B cell (primary cell): ENCODE data around the gene CD68. TPM values are rescaled to one million over a fixed set of nuclear protein-coding genes. Genes with fewer than 3 reads are reported as not detected.

Source experiments
- ATAC-seq: fragments of 200-7000 bp; cut with Tn5 transposase; one replicate; pipeline ENCODE4 v1.10.0; 2021; ENCODE audit warnings: low read depth, mild to moderate bottlenecking, moderate number of reproducible peaks, moderate library complexity
- CTCF ChIA-PET: fragments of 350-600 bp; sonication (Branson Sonifier 250); formaldehyde crosslinking; loops from one replicate; lab custom pipeline; 2021; ENCODE audit warnings: antibody characterized with exemption, inconsistent platforms; lab: Charles Lee
- POLR2A ChIA-PET: fragments of 350-600 bp; sonication (Branson Sonifier 250); formaldehyde crosslinking; loops from one replicate; lab custom pipeline; 2021; ENCODE audit warnings: antibody characterized with exemption; lab: Charles Lee
- DNase-seq: peaks from one replicate; pipeline ENCODE4 v3.0.0; 2013
- H2AFZ ChIP-seq: 2 replicates; pipeline ENCODE4 v1.6.1; 2012; ENCODE audit warnings: mild to moderate bottlenecking, low read depth, low read length; ENCODE audit not compliant: insufficient read depth, poor library complexity, severe bottlenecking
- H3K27ac ChIP-seq, 2 donors: 1 replicate in 1 of 2; 2 replicates in 1 of 2; pipeline ENCODE4 v1.5.1; 2012 to 2013; ENCODE audit warnings: low read length in 2 of 2, mild to moderate bottlenecking in 2 of 2, moderate library complexity in 1 of 2
- H3K27me3 ChIP-seq, 4 experiments: fragments of 200-600 bp in 1 of 4; sonication (generic) in 1 of 4; replicated peaks in 1 of 4; 1 replicate in 2 of 4; 2 replicates in 2 of 4; pipeline versions ENCODE4 v1.6.1 to v1.7.0; 2013 to 2016; ENCODE audit warnings: low read length in 3 of 4, mild to moderate bottlenecking in 2 of 4, mixed read lengths in 1 of 4, moderate library complexity in 1 of 4; ENCODE audit not compliant: insufficient read depth in 4 of 4, control insufficient read depth in 3 of 4; ENCODE audit errors: control extremely low read depth in 1 of 4
- H3K36me3 ChIP-seq, 2 experiments: replicated peaks in 1 of 2; 1 replicate in 1 of 2; 2 replicates in 1 of 2; pipeline versions ENCODE4 v1.6.1 to v1.7.1; 2013; ENCODE audit warnings: low read length in 1 of 2; ENCODE audit not compliant: insufficient read depth in 2 of 2, control insufficient read depth in 1 of 2; ENCODE audit errors: control extremely low read depth in 1 of 2, extremely low read depth in 1 of 2
- H3K4me1 ChIP-seq, 2 donors: fragments of 200-600 bp in 1 of 2; sonication (generic) in 1 of 2; 1 replicate in 1 of 2; 2 replicates in 1 of 2; pipeline versions ENCODE4 v1.5.1 to v1.6.1; 2013 to 2017; ENCODE audit warnings: low read length in 2 of 2; ENCODE audit not compliant: control insufficient read depth in 2 of 2, insufficient read depth in 2 of 2
- H3K4me2 ChIP-seq: replicated peaks from 2 replicates; pipeline ENCODE3; 2012; ENCODE audit warnings: mild to moderate bottlenecking, low read depth, low read length; ENCODE audit not compliant: poor library complexity, severe bottlenecking
- H3K4me3 ChIP-seq, 5 experiments: fragments of 200-600 bp in 1 of 5; sonication (generic) in 1 of 5; 1 replicate in 3 of 5; 2 replicates in 2 of 5; pipeline versions ENCODE4 v1.5.1 to v1.7.0; 2011 to 2016; ENCODE audit warnings: low read length in 4 of 5, mild to moderate bottlenecking in 4 of 5, low read depth in 2 of 5, control low read depth in 1 of 5, moderate library complexity in 1 of 5; ENCODE audit not compliant: insufficient read depth in 1 of 5; ENCODE audit errors: control extremely low read depth in 1 of 5, extremely low read depth in 1 of 5
- H3K79me2 ChIP-seq: fragments of 200-600 bp; sonication (generic); one replicate; pipeline ENCODE4 v1.6.0; 2016; ENCODE audit warnings: low read length; ENCODE audit not compliant: control insufficient read depth, insufficient read depth
- H3K9ac ChIP-seq: fragments of 200-600 bp; sonication (generic); 2 replicates; pipeline ENCODE4 v1.6.1; 2017; ENCODE audit warnings: mild to moderate bottlenecking, low read length, moderate library complexity
- H3K9me3 ChIP-seq, 3 donors: one replicate each; pipeline versions ENCODE4 v1.6.1 to v1.7.1; 2013; ENCODE audit warnings: low read length in 2 of 3; ENCODE audit not compliant: control insufficient read depth in 2 of 3, insufficient read depth in 1 of 3; ENCODE audit errors: control extremely low read depth in 1 of 3
- H4K20me1 ChIP-seq: 2 replicates; pipeline ENCODE4 v1.6.0; 2012; ENCODE audit warnings: mild to moderate bottlenecking, low read length; ENCODE audit not compliant: insufficient read depth, control insufficient read depth, poor library complexity, severe bottlenecking
- H3K27ac Mint-ChIP-seq: one replicate; pipeline ENCODE4 v1.8.0; 2021; ENCODE audit warnings: mixed read lengths
- H3K27me3 Mint-ChIP-seq: one replicate; pipeline ENCODE4 v1.8.0; 2021; ENCODE audit warnings: mixed read lengths
- H3K4me1 Mint-ChIP-seq: one replicate; pipeline ENCODE4 v1.8.0; 2021; ENCODE audit warnings: mixed read lengths
- H3K4me3 Mint-ChIP-seq: one replicate; pipeline ENCODE4 v1.8.0; 2021; ENCODE audit warnings: mixed read lengths
- H3K9me3 Mint-ChIP-seq: one replicate; pipeline ENCODE4 v1.8.0; 2022; ENCODE audit warnings: mixed read lengths; ENCODE audit not compliant: insufficient read depth
- CTCF ChIP-seq: fragments of 200-600 bp; IDR thresholded peaks from one replicate; pipeline ENCODE4 v1.8.0; 2022; ENCODE audit warnings: antibody characterized with exemption, mild to moderate bottlenecking
- EZH2 ChIP-seq: IDR thresholded peaks from 2 replicates; pipeline ENCODE4 v1.6.1; 2012; ENCODE audit warnings: borderline replicate concordance, low read depth, mild to moderate bottlenecking, moderate library complexity, low read length; ENCODE audit not compliant: insufficient read depth, poor library complexity, severe bottlenecking
- WGBS: methylation state at CpG from one replicate; pipeline ENCODE4 v1.1.5; 2013; ENCODE audit warnings: missing lambda C conversion rate; ENCODE audit not compliant: insufficient coverage; 5-methylcytosine and 5-hydroxymethylcytosine counted together
- intact Hi-C: fragments of 100-400 bp; cut with micrococcal nuclease; formaldehyde crosslinking; loops from one replicate; pipeline ENCODE4 v1.10.0; 2022
- polyA plus RNA-seq: library from polyadenylated mRNA; depleted of rRNA; stranded (reverse); fragments of >200 nt; gene quantifications from 2 replicates; pipeline ENCODE4 v1.2.3, GENCODE V29; 2012
- total RNA-seq, 2 donors: library from RNA; stranded (reverse); fragments of 120-200 nt in 1 of 2; gene quantifications; 1 replicate in 1 of 2; 2 replicates in 1 of 2; pipeline versions ENCODE4 v1.2.3 to v1.2.4, GENCODE V29; 2013 to 2022

The CD68 gene
- total and polyA plus RNA-seq, 2 donors (not counting 1 experiment from before 2014, with no cell fraction given) = 3.9 to 12.9 TPM

- 100% methylated on average over 3 of the region's 6 CpGs for WGBS
- ChIA-PET CTCF (interaction anchor here (1.0 kb wide), 1 partner anchor 17 kb away, joined by 3 read pairs; no protein-coding TSS in a partner anchor), POLR2A (interaction anchor here (1.2 kb wide), 1 partner anchor 30 kb away, joined by 3 read pairs; no protein-coding TSS in a partner anchor)
These were observed 49.2 kb upstream of the CD68 start for GRCh38 chr17:7530023-7530900.

More at GRCh38 chr17:7530023-7530900, 49.2 kb upstream of the CD68 start:
- no peak overlapping the region for H3K4me2 ChIP-seq
- no peak overlapping the region for H3K4me3 ChIP-seq
- no peaks in the 10 kb centered on the region for H3K4me1 ChIP-seq
- H3K9ac ChIP-seq = no peak overlapping the region
- H3K27ac ChIP-seq = no peak overlapping the region
- no peaks in the 10 kb centered on the region for H3K9me3 Mint-ChIP-seq
- TF ChIP-seq EZH2 (no peak), CTCF (no peak)
- H3K27ac Mint-ChIP-seq = no peak overlapping the region
- H3K36me3 ChIP-seq = no peaks in the 10 kb centered on the region
- H3K9me3 ChIP-seq = peaks cover 0 to 27% (median 2%) of the 10 kb centered on the region in 3 donors
- ATAC-seq (no peak), DNase-seq (no peak)
- no peaks in the 10 kb centered on the region for H3K79me2 ChIP-seq
- no peaks in the 10 kb centered on the region for H3K4me1 Mint-ChIP-seq
- no peaks in the 10 kb centered on the region for H3K27me3 Mint-ChIP-seq
- H3K27me3 ChIP-seq = no peaks in the 10 kb centered on the region
- no peak overlapping the region for H3K4me3 Mint-ChIP-seq
- H2AFZ ChIP-seq = no peak overlapping the region
- intact Hi-C loops = no loop called here
- no peaks in the 10 kb centered on the region for H4K20me1 ChIP-seq
